GM19468 (cell line): Measurements from ENCODE around the gene VSIG4.
A peak's percentile ranks its signal among the peaks of the same experiment; 100 is the strongest.

Experiments used
- ATAC-seq: cut with Tn5 transposase; IDR thresholded peaks from one replicate; pipeline ENCODE4 v1.9.1; 2021; ENCODE audit warnings: mild to moderate bottlenecking, moderate library complexity, moderate number of reproducible peaks; ENCODE audit not compliant: unreplicated experiment; ENCODE audit errors: extremely low read depth

VSIG4 gene

GRCh38 chrX:66012094-66012534, 27.8 kb downstream of the VSIG4 start:
- ATAC-seq, result peak; percentile 16

- no peak for ATAC-seq
Measured at GRCh38 chrX:66009231-66009845, 30.5 kb downstream of the VSIG4 start.

GRCh38 chrX:66008328-66008970, 31.4 kb downstream of the VSIG4 start:
- no peak for ATAC-seq

GRCh38 chrX:66007851-66008250, 32.0 kb downstream of the VSIG4 start:
- no peak for ATAC-seq

- no peak for ATAC-seq
Measured at GRCh38 chrX:66005830-66006449, 33.9 kb downstream of the VSIG4 start.

GRCh38 chrX:66004928-66005829, 34.7 kb downstream of the VSIG4 start:
- no peak for ATAC-seq

GRCh38 chrX:66002824-66003680, 36.8 kb downstream of the VSIG4 start:
- ATAC-seq, result peak; percentile 44

GRCh38 chrX:66001596-66001995, 38.3 kb downstream of the VSIG4 start:
- ATAC-seq, result no peak

GRCh38 chrX:66000628-66001272, 39.1 kb downstream of the VSIG4 start:
- no peak for ATAC-seq

- no peak for ATAC-seq
Measured at GRCh38 chrX:66000178-66000577, 39.7 kb downstream of the VSIG4 start.

- no peak for ATAC-seq
Measured at GRCh38 chrX:65999563-66000148, 40.2 kb downstream of the VSIG4 start.

GRCh38 chrX:65999029-65999562, 40.8 kb downstream of the VSIG4 start:
- no peak for ATAC-seq

- no peak for ATAC-seq
Measured at GRCh38 chrX:65997978-65998717, 41.7 kb downstream of the VSIG4 start.

GRCh38 chrX:65994519-65995506, 45.1 kb downstream of the VSIG4 start:
- ATAC-seq, result no peak

GRCh38 chrX:65993915-65994460, 45.9 kb downstream of the VSIG4 start:
- ATAC-seq, result no peak

- no peak for ATAC-seq
Measured at GRCh38 chrX:65993332-65993731, 46.5 kb downstream of the VSIG4 start.
